Thoracic aorta (tissue), 2 donors: ENCODE data around the gene GNA12. TPM values are rescaled to one million over a fixed set of nuclear protein-coding genes. Genes with fewer than 3 reads are reported as not detected.

Source experiments
- ATAC-seq: fragments of 150-250 bp; one replicate; pipeline ENCODE4 v1.8.0; 2017; ENCODE audit warnings: low read depth; ENCODE audit not compliant: insufficient number of reproducible peaks, low FRiP score
- DNase-seq: peaks from one replicate; pipeline ENCODE4 v3.0.0-alpha.2; 2020; ENCODE audit warnings: low spot score
- H3K27ac ChIP-seq, 2 donors: fragments of 200-600 bp; sonication (generic); 1 replicate in 1 of 2; 2 replicates in 1 of 2; pipeline ENCODE4 v1.5.1; 2016; ENCODE audit warnings: mild to moderate bottlenecking in 2 of 2, moderate library complexity in 2 of 2
- H3K27me3 ChIP-seq: fragments of 200-600 bp; sonication (generic); replicated peaks from 2 replicates; pipeline ENCODE4 v1.6.0; 2016; ENCODE audit warnings: mild to moderate bottlenecking; ENCODE audit not compliant: insufficient read depth
- H3K36me3 ChIP-seq: fragments of 200-600 bp; sonication (generic); one replicate; pipeline ENCODE4 v1.5.1; 2016
- H3K4me1 ChIP-seq, 2 donors: fragments of 200-600 bp; sonication (generic); 1 replicate in 1 of 2; 2 replicates in 1 of 2; pipeline versions ENCODE4 v1.5.1 to v1.6.0; 2016; ENCODE audit warnings: low read depth in 2 of 2, mild to moderate bottlenecking in 1 of 2; ENCODE audit not compliant: control insufficient read depth in 1 of 2
- H3K4me3 ChIP-seq: fragments of 200-600 bp; sonication (generic); 2 replicates; pipeline ENCODE4 v1.5.1; 2016; ENCODE audit warnings: mild to moderate bottlenecking
- H3K9me3 ChIP-seq: fragments of 200-600 bp; sonication (generic); 2 replicates; pipeline ENCODE4 v1.5.1; 2016
- CTCF ChIP-seq: fragments of 200-600 bp; sonication (generic); IDR thresholded peaks from one replicate; pipeline ENCODE4 v1.5.1; 2019; ENCODE audit warnings: antibody characterized with exemption
- total RNA-seq, 2 donors: library from RNA; depleted of rRNA; stranded (reverse); fragments of >200 nt; gene quantifications; one replicate each; pipeline versions ENCODE4 v1.1.0 to v1.2.3, GENCODE V29; 2016

Gene GNA12
- total RNA-seq, 2 donors from 2014 or later = 27.6 to 48.8 TPM

- H3K27ac ChIP-seq = no peak overlapping the region
- DNase-seq (no peak), ATAC-seq (no peak)
- H3K4me3 ChIP-seq = no peak overlapping the region
- H3K4me1 ChIP-seq = no peaks in the 10 kb centered on the region
- no peak for TF ChIP-seq CTCF
- no peaks in the 10 kb centered on the region for H3K9me3 ChIP-seq
- no peaks in the 10 kb centered on the region for H3K27me3 ChIP-seq
- no peaks in the 10 kb centered on the region for H3K36me3 ChIP-seq
Measured at GRCh38 chr7:2873146-2873545, 29.0 kb upstream of the GNA12 start.

GRCh38 chr7:2872296-2872874, 28.3 kb upstream of the GNA12 start:
- Histone ChIP-seq H3K27me3 (no peaks in the 10 kb centered on the region), H3K9me3 (no peaks in the 10 kb centered on the region), H3K4me1 (no peaks in the 10 kb centered on the region), H3K36me3 (no peaks in the 10 kb centered on the region), H3K4me3 (no peak overlapping the region), H3K27ac (no peak overlapping the region)
- ATAC-seq (no peak), DNase-seq (no peak)
- no peak for TF ChIP-seq CTCF

GRCh38 chr7:2870471-2870931, 26.4 kb upstream of the GNA12 start:
- Histone ChIP-seq H3K4me1 (peaks cover 0 to under 1% of the 10 kb centered on the region in 2 donors), H3K27ac (no peak overlapping the region), H3K36me3 (no peaks in the 10 kb centered on the region), H3K4me3 (no peak overlapping the region), H3K27me3 (no peaks in the 10 kb centered on the region), H3K9me3 (no peaks in the 10 kb centered on the region)
- DNase-seq = no peak
- no peak for TF ChIP-seq CTCF
- ATAC-seq = no peak

- no peak for TF ChIP-seq CTCF
- Histone ChIP-seq H3K36me3 (no peaks in the 10 kb centered on the region), H3K4me3 (no peak overlapping the region), H3K4me1 (peaks cover 0 to 4% of the 10 kb centered on the region in 2 donors), H3K27ac (no peak overlapping the region), H3K27me3 (no peaks in the 10 kb centered on the region), H3K9me3 (no peaks in the 10 kb centered on the region)
- no peak for DNase-seq
- no peak for ATAC-seq
Measured at GRCh38 chr7:2869981-2870380, 25.9 kb upstream of the GNA12 start.

GRCh38 chr7:2866601-2867000, 22.5 kb upstream of the GNA12 start:
- H3K4me3 ChIP-seq = no peak overlapping the region
- no peaks in the 10 kb centered on the region for H3K36me3 ChIP-seq
- ATAC-seq (no peak), DNase-seq (no peak)
- no peaks in the 10 kb centered on the region for H3K27me3 ChIP-seq
- H3K4me1 ChIP-seq = peaks cover 18 to 28% of the 10 kb centered on the region in 2 donors
- TF ChIP-seq CTCF = no peak
- H3K9me3 ChIP-seq = no peaks in the 10 kb centered on the region
- no peak overlapping the region for H3K27ac ChIP-seq
